H54 (cell line): ENCODE measurements around the gene SUN2.
A peak's percentile ranks its signal among the peaks of the same experiment; 100 is the strongest.

Source experiments
- DNase-seq: peaks from one replicate; pipeline ENCODE4 v3.0.0; 2011; ENCODE audit warnings: low spot score, mixed read lengths; ENCODE audit not compliant: insufficient read length
- FAIRE-seq: peaks from 3 replicates; lab custom pipeline; 2011; peaks lifted over from hg19 to GRCh38; lab: Jason Lieb, UNC
- POLR2A ChIP-seq: IDR thresholded peaks from 2 replicates; pipeline ENCODE4 v1.6.1; 2011; ENCODE audit warnings: low read depth, mild to moderate bottlenecking, low read length

Gene SUN2

DNA sequence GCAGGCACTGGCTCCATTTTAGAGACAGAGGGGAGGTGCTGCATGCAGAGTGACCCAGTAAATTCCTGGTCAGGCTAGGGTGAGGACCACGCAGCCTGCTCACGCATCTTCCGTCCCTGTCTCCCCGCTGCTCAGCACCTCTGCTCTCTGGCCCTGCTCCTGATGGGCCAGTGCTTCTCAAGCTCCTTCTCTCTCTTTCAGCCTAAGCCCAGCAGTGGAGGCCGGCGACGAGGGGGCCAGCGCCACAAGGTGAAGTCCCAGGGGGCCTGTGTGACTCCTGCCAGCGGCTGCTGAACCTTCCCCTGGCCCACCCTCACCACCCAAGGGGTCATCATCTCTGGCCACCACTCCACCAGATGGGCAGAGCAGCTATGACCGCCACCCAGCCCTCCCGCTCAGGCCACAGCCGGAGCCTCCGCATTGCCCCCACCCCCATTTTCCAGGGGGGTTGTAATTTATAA lies 25.4 kb downstream of the SUN2 start:
- no peak for TF ChIP-seq POLR2A
- DNase-seq (no peak), FAIRE-seq (no peak)

DNA sequence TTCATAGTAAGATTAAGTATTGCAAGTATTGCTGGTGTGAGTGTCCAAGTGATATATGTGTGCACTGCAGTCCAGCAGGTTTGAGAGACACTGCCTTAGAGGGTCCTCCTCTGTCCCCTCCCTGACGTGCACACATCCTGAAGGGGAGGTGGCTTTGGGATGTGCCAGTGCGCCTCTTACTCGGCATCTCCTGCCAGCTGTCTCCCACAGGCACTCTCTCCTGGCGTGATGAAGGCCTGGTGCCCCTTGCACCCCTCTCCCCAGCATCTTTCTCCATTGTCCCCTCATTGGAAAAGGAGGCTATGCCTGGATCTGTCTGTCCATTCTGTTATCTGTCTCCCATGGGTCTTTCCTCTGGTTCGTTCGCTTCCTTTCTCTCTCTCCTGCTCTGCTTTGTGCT lies 25.9 kb downstream of the SUN2 start:
- no peak for TF ChIP-seq POLR2A
- DNase-seq, result no peak
- no peak for FAIRE-seq

DNA sequence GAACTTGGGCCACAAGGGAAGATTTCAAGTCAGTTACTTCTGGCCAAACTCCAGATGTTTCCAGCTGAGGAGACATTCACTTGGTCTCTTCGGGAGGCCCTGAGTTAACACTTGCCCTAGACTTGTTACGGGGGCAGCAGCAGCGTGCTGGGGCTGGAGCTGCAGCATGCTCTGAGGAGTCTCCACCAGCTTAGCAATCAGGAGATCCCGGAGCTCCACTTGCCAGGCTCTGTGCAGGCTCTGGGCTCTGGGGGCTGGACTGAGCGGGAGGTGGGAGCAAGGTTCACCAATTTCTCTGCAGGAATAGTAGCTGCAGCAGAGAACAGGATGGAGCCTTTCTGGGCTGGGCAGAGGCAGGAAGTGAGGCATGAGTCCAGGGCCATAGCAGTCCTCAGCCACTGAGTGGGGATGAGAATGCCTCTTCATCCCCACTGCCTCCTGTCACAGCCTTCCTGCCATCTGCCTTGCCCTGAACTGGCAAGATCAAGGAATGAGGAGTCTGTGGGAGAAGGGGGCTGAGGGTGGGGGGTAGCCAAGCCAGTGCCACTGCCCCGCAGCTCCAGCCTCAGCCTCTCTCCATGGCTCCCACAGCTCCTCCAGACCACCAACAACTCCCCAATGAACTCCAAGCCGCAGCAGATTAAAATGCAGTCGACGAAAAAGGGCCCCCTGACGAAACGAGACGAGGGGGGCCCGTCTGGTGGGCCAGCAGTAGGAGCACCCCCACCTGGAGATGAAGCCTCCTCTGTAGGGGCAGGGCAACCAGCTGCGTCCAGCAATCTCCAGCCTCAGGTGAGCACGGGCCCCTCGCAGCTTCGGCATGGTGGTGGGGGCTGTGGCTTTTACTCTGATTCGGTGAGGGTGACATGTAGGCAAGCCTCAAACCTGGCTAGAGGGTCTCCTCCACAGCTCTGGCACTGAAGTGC lies 26.7 kb downstream of the SUN2 start:
- FAIRE-seq (no peak), DNase-seq (no peak)
- TF ChIP-seq POLR2A, result no peak

DNA sequence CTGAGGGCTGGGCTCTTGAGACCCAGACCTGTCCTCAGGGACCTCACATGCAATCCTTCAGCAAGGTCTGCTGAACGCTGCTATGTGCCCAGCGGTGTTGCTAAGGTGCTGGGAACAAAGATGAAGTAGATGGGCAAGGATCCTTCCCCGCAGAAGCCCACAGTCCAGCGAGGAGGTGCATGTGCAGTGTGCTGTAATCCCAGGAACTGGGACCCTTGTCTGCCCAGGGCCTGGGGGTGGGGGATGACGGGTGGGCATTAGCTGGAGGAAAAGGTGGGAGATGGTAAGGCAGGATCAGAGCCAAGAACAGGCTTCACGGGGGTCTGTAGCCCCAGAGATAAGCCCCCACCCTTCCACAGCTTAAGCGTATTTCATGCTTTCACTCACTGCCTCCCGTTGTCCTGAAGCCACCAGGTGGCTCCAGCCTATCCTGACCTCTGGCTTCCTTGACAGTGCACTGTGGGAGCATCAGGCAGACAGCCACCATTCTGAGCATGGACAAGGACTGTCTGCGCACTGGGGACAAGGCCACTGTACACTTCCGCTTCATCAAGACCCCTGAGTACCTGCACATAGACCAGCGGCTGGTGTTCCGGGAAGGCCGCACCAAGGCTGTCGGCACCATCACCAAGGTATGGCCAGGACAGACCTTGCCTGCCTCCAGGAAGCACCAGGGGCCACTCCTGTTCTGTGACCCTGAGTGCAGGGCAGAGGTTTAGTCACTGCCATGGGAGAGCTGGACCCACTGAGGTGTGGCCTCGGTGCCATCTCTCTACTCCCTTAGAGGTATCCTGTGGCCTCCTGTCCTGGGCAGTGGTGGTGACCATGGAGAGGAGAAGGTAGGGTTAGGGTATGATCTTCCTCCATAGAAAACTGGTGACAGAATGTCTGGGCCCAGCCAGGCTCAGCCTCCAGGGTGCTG lies 28.0 kb downstream of the SUN2 start:
- DNase-seq, result no peak
- no peak for TF ChIP-seq POLR2A
- no peak for FAIRE-seq

DNA sequence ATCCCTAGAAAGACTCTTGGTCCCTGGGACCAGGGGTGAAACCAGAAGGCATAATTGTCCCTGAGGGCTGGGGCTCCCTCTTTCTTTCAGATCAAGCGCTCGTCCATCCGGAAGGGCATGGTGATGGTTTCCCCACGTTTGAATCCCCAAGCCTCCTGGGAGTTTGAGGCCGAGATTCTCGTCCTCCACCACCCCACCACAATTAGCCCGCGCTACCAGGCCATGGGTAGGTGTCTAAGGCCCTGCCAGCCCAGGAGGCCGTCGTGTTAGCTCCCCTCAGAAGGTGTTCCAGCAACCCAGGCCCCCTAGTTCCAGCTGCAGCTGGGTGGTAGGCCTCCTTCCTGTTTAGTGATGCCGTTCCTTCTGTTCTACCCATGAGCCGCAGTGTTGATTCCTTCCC lies 28.7 kb downstream of the SUN2 start:
- FAIRE-seq (no peak), DNase-seq (no peak)
- TF ChIP-seq POLR2A, result no peak

DNA sequence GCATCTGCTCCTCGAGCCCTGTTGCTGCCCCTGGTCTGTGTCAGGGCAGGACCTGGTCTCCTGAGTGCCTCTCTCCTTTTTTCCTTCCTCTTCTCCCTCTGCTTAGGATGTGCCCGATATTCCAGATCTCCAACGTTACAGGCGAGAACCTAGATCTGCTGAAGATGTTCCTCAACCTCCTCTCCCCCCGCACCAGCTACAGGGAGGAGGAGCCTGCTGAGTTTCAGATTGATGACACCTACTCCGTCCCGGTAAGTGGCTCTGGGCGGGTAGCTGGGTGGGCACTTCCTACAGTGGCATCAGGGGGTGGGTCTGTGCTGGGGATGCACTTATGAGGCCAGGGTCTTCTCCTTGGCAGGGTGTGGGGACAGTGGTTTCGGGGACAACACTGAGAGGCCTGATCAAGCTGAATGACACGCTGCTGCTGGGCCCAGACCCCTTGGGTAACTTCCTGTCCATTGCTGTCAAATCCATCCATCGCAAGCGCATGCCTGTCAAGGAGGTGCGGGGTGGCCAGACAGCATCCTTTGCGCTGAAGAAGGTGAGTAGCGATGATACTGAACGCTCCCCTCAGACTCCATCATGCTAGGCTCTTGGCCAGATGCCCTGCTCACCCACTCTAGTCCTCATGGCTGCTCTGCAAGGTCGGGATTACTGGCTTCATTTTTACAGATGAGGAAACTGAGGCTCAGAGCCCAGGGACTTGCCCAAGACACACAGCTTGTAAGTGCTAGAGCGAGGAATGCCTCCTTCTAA lies 29.7 kb downstream of the SUN2 start:
- no peak for TF ChIP-seq POLR2A
- DNase-seq (no peak), FAIRE-seq (no peak)

DNA sequence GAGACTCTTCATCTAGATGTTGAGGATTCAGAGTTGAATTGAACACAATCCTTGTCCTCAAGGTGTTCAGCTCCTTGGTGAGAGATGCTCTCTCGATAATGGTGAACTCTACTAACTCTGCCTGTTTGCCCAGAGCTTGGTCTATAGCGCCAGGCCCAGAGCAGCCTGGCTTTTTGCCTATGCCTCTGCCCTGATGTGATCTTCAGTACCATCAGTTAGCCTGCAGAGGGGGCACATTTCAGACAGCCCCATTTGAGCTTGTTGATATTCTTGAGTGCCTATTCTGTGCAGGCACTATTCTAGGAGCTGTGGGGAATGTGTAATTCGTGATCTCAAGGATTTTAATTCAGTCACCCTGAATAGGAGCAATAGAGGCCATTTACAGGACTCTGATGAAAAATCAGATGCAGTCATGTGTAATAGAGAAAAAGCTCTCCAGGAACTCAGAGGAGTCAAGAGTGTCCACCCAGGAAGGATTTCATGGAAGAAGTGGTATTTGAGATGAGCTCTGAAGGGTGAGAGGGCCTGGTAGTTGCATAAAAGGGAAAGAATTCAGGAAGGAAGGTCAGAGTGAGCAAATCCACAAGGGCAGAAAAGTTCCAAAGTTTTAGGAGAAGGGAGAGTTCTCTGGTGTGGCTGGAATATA lies 30.7 kb downstream of the SUN2 start:
- DNase-seq (no peak), FAIRE-seq (no peak)
- TF ChIP-seq POLR2A, result no peak

DNA sequence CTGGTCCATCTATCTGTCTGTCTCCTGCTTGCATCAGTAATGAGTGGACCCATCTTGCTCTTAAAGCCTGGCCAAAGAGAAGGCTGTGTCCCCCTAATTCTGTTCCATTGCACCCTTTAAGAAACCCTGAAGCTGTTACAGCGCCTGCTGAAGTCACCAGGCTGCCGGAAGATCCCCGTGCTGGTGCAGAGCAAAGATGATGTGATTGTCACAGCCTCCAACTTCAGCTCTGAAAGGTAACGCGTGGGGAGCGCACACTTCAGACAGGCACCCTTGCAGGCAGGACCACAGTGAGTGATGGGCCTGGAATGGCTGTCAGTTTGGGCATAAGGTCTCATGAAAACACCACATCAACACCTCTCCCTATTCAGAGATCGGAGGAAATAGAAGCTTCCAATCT lies 31.6 kb downstream of the SUN2 start:
- no peak for FAIRE-seq
- no peak for DNase-seq
- no peak for TF ChIP-seq POLR2A

DNA sequence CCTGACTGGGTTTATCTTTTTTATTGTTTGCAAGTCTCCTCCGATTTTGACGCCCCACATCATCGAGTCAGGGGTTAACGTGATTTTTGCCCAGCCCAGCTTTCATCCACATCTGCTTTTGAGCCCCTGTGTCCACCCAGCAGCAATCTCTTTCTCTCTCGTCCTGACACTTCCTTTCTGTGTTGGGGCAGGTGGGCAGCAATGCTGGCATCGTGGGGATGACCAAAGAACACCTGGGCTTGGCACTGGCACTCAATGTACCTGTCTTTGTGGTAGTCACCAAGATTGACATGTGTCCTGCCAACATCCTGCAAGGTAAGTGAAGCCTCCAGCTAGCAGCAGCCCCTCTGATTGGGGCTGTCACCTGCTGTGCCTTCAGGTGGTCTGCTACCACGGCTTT lies 34.2 kb downstream of the SUN2 start:
- FAIRE-seq (no peak), DNase-seq (no peak)
- no peak for TF ChIP-seq POLR2A

DNA sequence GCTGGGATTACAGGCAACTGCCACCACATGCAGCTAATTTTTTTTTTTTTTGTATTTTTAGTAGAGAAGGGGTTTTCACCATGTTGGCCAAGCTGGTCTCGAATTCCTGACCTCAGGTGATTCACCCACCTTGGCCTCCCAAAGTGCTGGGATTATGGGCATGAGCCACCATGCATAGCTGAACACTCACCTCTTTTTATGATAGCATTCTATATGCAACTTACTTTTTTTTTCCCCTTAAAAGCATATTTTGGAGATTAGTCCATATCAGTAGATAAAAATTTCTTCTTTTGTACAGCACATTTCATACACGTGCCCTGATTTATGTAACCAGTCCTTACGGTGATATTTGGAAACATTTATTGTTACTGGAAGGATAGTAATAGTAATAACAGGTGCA lies 35.4 kb downstream of the SUN2 start:
- TF ChIP-seq POLR2A, result no peak
- FAIRE-seq (no peak), DNase-seq (no peak)

DNA sequence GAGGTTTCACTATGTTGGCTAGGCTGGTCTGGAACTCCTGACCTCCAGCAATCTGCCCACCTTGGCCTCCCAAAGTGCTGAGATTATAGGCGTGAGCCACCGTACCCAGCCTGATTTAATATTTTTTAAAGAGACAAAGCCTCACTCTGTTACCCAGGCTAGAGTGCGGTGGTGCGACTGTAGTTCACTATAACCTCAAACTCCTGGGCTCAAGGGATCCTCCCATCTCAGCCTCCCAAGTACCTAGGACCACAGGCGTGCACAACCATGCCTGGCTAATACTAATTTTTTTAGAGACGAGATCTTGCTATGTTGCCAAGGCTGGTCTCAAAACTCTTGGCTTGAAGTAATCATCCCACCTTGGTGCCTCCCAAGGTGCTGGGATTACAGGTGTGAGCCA lies 36.6 kb downstream of the SUN2 start:
- DNase-seq, result no peak
- no peak for FAIRE-seq
- TF ChIP-seq POLR2A, result no peak

DNA sequence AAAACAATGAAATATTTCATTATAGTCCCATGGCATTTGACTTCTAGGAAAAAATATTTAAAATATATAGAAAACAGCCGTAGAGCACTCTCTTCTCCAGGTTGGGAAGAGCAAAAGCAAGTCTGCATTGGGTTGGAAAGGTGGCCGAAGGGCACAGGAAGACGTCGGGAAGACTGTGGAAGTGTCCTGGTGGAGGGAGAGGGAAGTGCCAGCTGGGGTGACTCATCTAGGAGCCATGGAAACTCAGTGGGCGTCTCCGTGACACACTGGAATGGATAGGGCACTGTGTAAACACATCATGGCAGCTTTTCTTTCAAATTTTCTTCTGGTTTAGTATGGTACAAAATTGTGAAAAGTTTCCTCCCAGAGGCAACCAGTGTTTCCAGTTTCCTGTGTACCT lies 37.4 kb downstream of the SUN2 start:
- FAIRE-seq, result peak; percentile 82
- TF ChIP-seq POLR2A, result no peak
- peak; percentile 71 for DNase-seq

DNA sequence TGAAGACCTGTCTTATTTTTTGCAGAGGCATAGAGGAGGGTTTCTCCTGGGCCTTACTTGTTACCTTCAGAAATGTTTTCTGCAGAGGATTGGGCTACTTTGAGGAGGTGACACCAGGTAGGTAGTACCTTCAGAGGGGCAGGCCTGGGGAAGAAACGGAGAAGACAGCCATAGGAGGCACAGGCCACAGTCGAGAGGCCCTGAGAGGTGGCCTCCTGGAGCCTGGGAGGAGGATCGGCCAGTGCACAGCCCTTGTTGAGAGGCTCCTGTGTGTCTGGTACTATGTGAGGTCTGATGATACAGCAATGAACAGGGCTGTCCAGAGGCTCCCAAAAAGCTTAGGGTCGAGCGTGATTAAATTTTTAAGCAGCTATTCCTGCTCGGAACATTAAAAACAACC lies 38.6 kb downstream of the SUN2 start:
- no peak for DNase-seq
- TF ChIP-seq POLR2A, result no peak
- FAIRE-seq, result no peak

DNA sequence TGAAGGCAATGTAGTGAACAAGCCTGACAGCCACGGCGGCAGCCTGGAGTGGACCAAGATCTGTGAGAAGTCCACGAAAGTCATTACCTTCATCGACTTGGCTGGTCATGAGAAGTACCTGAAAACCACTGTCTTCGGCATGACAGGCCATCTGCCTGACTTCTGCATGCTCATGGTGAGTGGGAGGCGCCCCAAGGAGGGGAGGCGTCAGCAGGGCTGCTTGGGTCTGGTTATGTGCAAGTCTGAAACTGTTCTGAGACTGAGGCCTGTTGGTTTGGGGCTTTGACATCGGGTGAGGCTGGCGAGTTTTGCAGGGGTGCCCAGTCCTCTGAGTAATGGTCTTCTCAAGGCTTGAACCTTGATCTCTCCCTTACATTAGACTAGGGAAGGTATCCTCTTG lies 39.0 kb downstream of the SUN2 start:
- DNase-seq (no peak), FAIRE-seq (no peak)
- no peak for TF ChIP-seq POLR2A
